Renal cortical epithelial cell (primary cell): ENCODE data around the gene SLC43A2. TPM values are rescaled to one million over a fixed set of nuclear protein-coding genes. Genes with fewer than 3 reads are reported as not detected.

Experiments used
- DNase-seq: peaks from one replicate; pipeline ENCODE4 v3.0.0-alpha.2; 2011; ENCODE audit warnings: low read depth
- total RNA-seq: library from RNA; depleted of rRNA; stranded (reverse); fragments of >200 nt; gene quantifications from 2 replicates; pipeline ENCODE4 v1.2.3, GENCODE V29; 2014

Gene SLC43A2
- total RNA-seq, 1 donor from 2014 or later = 33.1 TPM

DNA sequence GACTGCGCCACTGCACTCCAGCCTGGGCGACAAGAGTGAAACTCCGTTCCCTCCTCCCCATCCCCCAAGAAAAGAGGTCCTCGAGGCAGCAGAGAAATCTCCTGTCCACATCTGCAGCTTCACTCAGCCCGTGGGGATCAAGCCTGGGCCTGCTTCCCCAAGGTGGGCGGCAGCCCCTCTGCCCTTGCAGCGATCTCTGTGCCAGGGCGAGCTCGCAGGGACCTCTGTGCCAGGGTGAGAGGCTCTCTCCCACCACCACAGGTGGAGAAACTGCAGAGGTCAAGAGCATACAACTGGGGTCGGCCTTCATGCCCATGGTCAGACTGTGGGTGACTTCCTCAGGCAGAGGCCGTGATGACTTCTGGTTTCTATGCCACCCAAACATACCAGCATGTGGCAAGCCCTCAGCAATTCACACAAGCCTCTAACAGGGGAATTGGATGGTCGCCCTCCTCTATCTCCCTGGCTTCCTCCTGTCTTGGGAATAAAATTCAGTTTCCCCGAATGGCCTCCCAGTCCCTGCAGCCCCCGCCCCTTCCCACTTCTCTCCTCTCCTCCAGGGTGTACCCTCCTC is 5.5 kb downstream of the SLC43A2 start:
- DNase-seq = no peak

- no peak for DNase-seq
Observed at GRCh38 chr17:1621273-1621954, 7.2 kb downstream of the SLC43A2 start.

GRCh38 chr17:1620486-1620885 is 8.1 kb downstream of the SLC43A2 start:
- DNase-seq = no peak

- peak; percentile 83 for DNase-seq
Observed at GRCh38 chr17:1617620-1618174, 10.9 kb downstream of the SLC43A2 start.

- DNase-seq = no peak
Observed at GRCh38 chr17:1616101-1616500, 12.5 kb downstream of the SLC43A2 start.

- no peak for DNase-seq
Observed at GRCh38 chr17:1612400-1612799, 16.2 kb downstream of the SLC43A2 start.

DNA sequence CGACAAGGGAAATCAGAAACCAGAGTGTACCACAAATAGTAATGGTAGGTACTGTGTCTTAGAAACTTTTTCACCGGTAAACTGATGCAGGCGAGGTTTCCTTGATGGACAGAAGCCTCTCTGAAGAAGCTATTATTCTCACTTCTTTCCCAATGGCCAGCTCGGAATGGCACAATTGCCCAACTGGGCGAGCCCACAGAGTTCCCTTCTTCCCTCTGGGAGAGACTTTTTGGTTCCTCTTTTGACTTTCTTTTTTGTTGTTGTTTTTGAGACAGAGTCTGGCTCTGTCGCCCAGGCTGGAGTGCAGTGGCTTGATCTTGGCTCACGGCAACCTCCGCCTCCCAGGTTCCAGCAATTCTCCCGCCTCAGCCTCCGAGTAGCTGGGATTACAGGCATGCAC is 16.9 kb downstream of the SLC43A2 start:
- no peak for DNase-seq

DNA sequence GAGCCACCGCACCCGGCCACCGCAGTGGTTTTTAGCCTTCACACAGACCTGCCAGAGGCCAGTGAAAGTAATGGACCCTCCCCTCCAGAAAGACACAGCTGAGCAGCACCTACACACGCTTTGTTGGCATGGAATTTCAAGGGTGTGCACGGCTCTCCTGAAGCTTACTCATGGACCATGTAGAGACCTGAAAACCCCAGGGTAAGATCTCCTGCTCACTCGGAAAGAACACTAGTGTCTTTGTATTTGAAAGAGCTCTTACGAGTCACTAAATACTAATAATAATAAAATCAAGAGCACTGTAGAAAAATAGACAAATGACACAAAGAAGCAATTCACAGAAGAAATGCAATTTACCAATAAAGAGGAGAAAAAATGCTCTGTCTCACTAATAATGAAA is 20.0 kb downstream of the SLC43A2 start:
- no peak for DNase-seq

DNA sequence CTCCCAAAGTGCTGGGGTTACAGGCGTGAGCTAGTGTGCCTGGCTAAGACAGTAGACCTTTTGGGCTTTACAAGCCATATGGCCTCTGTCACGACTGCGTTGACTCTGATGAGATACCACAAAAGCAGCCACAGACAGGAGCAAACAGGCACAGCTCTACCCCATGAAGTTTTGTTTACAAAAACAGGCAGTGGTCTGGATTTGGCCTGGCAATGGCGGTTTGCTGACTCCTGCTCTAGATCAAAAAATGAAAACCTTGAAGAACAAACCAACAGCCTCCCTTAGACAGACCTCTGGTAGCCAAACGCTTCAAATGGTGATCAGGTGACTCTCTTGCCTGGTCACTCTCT is 20.7 kb downstream of the SLC43A2 start:
- no peak for DNase-seq

DNA sequence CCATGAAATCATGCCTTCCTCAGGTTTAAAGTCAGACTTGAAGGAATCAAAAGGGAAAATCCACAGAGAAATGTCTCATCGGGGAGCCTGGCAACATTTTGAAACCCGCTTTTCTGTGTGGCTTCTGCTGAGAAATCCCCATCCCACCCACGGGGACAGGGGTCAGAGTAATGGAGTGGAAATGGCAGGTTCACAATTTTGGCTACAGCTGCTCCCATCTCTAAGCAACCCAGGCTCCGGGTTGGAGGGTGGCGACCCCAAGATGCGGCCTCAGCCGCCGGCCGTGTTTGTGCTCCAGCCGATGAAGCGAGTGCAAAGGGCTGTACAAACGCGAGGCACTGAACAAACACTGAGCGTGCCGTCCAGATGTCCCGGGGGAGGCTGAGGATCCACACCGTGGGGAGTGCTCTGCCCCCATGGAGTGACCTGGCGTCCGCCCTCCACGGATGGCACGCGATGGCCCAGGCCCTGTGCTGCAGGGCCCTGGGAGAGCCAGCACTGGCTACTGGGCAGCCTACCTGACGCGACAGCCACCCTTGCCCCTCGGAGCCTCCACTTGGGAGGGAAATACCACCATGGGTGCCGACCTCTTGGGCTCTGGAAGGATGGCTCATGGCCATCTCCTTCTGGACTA is 22.2 kb downstream of the SLC43A2 start:
- DNase-seq = no peak

DNA sequence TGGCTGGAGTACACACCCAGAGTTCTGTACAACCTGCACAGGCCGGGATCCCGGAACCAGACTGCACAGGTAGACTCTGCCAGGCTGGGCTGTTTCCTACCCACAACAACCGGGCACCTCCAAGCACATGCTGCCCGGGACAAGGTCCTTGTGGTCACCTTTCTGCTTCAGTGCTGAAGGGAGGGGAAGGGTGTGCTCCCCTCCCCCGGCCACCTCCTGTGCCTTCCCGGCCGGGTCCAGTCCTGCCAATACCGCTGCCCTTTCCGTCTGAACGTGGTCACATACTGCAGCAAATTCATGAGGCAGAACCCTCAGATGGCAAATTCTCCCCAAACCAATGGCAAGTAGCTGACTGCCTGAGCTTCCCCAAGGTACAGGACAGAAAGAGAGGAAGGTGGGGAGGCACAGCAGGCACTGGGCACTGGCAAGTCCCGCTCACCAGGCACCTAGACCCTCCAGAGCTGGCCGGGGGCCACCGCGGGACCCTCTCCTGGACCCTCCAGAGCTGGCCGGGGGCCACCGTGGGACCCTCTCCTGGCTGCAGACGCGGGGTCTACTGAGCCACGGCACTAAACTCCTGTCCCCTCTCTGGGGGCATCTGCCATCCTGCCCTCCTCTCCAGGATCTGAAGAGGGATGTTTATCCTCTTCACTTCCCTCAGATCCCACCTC is 22.8 kb downstream of the SLC43A2 start:
- peak; percentile 53 for DNase-seq

- no peak for DNase-seq
Observed at GRCh38 chr17:1604831-1605528, 23.7 kb downstream of the SLC43A2 start.

DNA sequence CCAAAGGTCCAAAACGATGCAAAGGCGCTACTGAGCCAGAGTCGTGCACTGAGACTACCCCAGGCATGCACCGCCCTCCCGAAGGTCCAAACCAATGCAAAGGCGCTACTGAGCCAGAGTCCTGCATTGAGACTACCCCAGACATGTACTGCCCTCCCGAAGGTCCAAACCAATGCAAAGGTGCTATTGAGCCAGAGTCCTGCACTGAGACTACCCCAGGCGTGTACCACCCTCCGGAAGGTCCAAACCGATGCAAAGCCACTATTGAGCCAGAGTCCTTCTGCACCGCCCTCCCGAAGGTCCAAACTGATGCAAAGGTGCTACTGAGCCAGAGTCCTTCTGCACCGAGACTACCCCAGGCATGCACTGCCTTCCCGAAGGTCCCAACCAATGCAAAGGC is 27.1 kb downstream of the SLC43A2 start:
- DNase-seq = no peak

DNA sequence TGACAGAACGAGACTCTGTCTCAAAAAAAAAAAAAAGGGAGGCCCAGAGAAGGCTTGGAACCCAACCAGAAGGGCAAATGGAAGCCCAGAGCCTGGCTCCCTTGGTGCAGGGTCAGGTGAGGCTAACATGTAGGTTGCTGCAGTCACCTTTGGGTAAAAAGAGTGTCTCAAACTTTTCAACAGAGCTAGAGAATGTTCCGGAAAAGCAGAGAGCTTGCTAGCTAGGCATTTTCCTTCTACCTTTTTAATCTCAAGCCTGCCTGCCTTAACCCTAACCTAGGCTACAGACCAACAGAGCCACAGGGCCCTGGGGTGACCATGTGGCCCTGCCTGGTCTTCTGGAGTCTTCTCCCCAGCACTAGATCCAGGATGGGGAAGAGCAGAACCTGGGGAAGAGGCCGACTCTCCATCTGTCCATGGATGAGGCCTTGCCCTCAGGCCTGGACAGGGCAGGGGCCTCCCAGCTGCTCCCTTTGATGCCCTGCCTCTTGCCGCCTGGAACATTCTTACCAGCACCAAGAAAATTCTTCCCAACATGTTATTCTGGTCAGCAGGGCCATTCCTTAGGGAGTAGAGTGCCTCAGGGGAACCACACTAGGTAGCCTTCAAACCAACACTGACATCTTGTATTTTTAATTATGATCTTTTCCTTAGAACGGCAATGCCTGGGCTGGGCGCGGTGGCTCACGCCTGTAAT is 30.1 kb downstream of the SLC43A2 start:
- no peak for DNase-seq

DNA sequence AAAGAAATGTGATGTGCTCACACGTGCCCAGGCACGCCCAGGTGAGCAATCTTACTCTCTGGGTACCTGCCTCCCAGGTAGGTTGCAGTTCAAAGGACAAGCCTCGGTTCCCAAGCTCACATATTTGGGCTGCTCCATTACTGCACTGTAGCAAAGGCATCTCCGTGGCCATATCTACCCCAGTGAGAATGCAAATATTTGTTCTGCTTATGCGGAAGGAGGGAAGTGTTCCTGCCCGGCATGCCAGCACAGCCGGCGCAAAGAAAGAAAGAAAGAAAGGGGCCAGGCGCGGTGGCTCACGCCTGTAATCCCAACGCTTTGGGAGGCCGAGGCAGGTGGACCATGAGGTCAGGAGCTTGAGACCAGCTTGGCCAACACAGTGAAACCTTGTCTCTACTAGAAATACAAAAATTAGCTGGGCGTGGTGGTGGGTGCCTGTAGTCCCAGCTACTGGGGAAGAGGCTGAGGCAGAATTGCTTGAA is 30.7 kb downstream of the SLC43A2 start:
- DNase-seq = no peak

- no peak for DNase-seq
Observed at GRCh38 chr17:1593630-1593931, 35.1 kb downstream of the SLC43A2 start.

GRCh38 chr17:1592751-1593629 is 35.6 kb downstream of the SLC43A2 start:
- no peak for DNase-seq

- DNase-seq = no peak
Observed at GRCh38 chr17:1591474-1592090, 37.1 kb downstream of the SLC43A2 start.

- no peak for DNase-seq
Observed at GRCh38 chr17:1590747-1591473, 37.7 kb downstream of the SLC43A2 start.
